Tibial nerve (tissue), 4 donors: ENCODE measurements around the gene NEDD4L. TPM values are rescaled to one million over a fixed set of nuclear protein-coding genes. Genes with fewer than 3 reads are reported as not detected.
A peak's percentile ranks its signal among the peaks of the same experiment; 100 is the strongest.

ENCODE experiments used
- DNase-seq, 2 donors: peaks; one replicate each; pipeline ENCODE4 v3.0.0-alpha.2; 2019; ENCODE audit warnings: low spot score in 2 of 2
- H3K27ac ChIP-seq, 4 donors: fragments of 200-600 bp; sonication (generic) in 3 of 4; one replicate each; pipeline ENCODE4 v1.5.1; 2017 to 2019; ENCODE audit warnings: mild to moderate bottlenecking in 1 of 4
- H3K27me3 ChIP-seq, 2 donors: fragments of 200-600 bp; sonication (generic) in 1 of 2; one replicate each; pipeline versions ENCODE4 v1.5.1 to v1.6.0; 2017 to 2019
- H3K36me3 ChIP-seq, 3 donors: fragments of 200-600 bp; sonication (generic); one replicate each; pipeline ENCODE4 v1.5.1; 2018 to 2019
- H3K4me1 ChIP-seq, 4 donors: fragments of 200-600 bp; sonication (generic) in 3 of 4; one replicate each; pipeline ENCODE4 v1.5.1; 2017 to 2019
- H3K4me3 ChIP-seq, 4 donors: fragments of 200-600 bp; sonication (generic) in 3 of 4; one replicate each; pipeline ENCODE4 v1.5.1; 2017 to 2019; ENCODE audit warnings: mild to moderate bottlenecking in 1 of 4, moderate library complexity in 1 of 4
- H3K9me3 ChIP-seq, 4 donors: fragments of 200-600 bp; sonication (generic) in 3 of 4; one replicate each; pipeline ENCODE4 v1.5.1; 2017 to 2019
- CTCF ChIP-seq, 5 experiments: fragments of 200-600 bp in 3 of 5; fragments of 450-650 bp in 2 of 5; sonication (generic) in 3 of 5; IDR thresholded peaks; one replicate each; pipeline ENCODE4 v1.5.1; 2016 to 2019; ENCODE audit warnings: antibody characterized with exemption in 5 of 5, mild to moderate bottlenecking in 3 of 5, moderate library complexity in 2 of 5
- EP300 ChIP-seq, 2 donors: sonication (generic); formaldehyde crosslinking; IDR thresholded peaks; one replicate each; pipeline ENCODE4 v1.6.1; 2017; ENCODE audit warnings: antibody characterized with exemption in 2 of 2, mild to moderate bottlenecking in 1 of 2
- POLR2A ChIP-seq, 2 donors: fragments of 450-650 bp; IDR thresholded peaks; one replicate each; pipeline ENCODE4 v1.6.1; 2017; ENCODE audit warnings: antibody characterized with exemption in 2 of 2, mild to moderate bottlenecking in 2 of 2, moderate library complexity in 2 of 2
- WGBS, 2 donors: methylation state at CpG; one replicate each; pipeline ENCODE4 v1.1.5; 2018; 5-methylcytosine and 5-hydroxymethylcytosine counted together
- total RNA-seq, 4 donors: library from RNA; depleted of rRNA; stranded (reverse); fragments of >200 nt; gene quantifications; one replicate each; pipeline ENCODE4 v1.1.0, GENCODE V29; 2016

The NEDD4L gene
- total RNA-seq, 4 donors from 2014 or later = 15.3 to 59.9 (median 26.8) TPM

- no peak for DNase-seq
- no peaks in the 10 kb centered on the region for H3K27me3 ChIP-seq
- H3K9me3 ChIP-seq = no peaks in the 10 kb centered on the region
- H3K4me1 ChIP-seq = peaks cover 0 to 3% (median 0%) of the 10 kb centered on the region in 4 donors
- 92 to 94% methylated on average over 1 of the region's 1 CpG for WGBS, 2 donors
- no peaks in the 10 kb centered on the region for H3K36me3 ChIP-seq
- no peak overlapping the region for H3K27ac ChIP-seq
- no peak overlapping the region for H3K4me3 ChIP-seq
- TF ChIP-seq EP300 (IDR thresholded peaks at IDR 0.05) = no peak
- no peak for TF ChIP-seq POLR2A (IDR thresholded peaks at IDR 0.05)
- no peak for TF ChIP-seq CTCF (IDR thresholded peaks at IDR 0.05)
Measured at GRCh38 chr18:58359620-58360019, 315.6 kb downstream of the NEDD4L start.

- Histone ChIP-seq H3K27ac (no peak overlapping the region), H3K9me3 (no peaks in the 10 kb centered on the region), H3K4me3 (no peak overlapping the region), H3K4me1 (peaks cover 0 to 3% (median 0%) of the 10 kb centered on the region in 4 donors), H3K36me3 (peaks cover 0 to 3% (median 3%) of the 10 kb centered on the region in 3 donors), H3K27me3 (no peaks in the 10 kb centered on the region)
- 82 to 87% methylated on average over 2 of the region's 2 CpGs for WGBS, 2 donors
- no peak for TF ChIP-seq POLR2A (IDR thresholded peaks at IDR 0.05)
- no peak for TF ChIP-seq CTCF (IDR thresholded peaks at IDR 0.05)
- no peak for TF ChIP-seq EP300 (IDR thresholded peaks at IDR 0.05)
- DNase-seq = no peak
Measured at GRCh38 chr18:58360324-58360723, 316.3 kb downstream of the NEDD4L start.

GRCh38 chr18:58361212-58361611 is 317.2 kb downstream of the NEDD4L start:
- Histone ChIP-seq H3K27me3 (no peaks in the 10 kb centered on the region), H3K9me3 (no peaks in the 10 kb centered on the region), H3K27ac (no peak overlapping the region), H3K4me3 (no peak overlapping the region), H3K4me1 (peaks cover 0 to 3% (median 0%) of the 10 kb centered on the region in 4 donors), H3K36me3 (peaks cover 0 to 11% (median 4%) of the 10 kb centered on the region in 3 donors)
- no peak for DNase-seq
- TF ChIP-seq CTCF (IDR thresholded peaks at IDR 0.05) = no peak
- TF ChIP-seq EP300 (IDR thresholded peaks at IDR 0.05) = no peak
- no peak for TF ChIP-seq POLR2A (IDR thresholded peaks at IDR 0.05)
- 88 to 90% methylated on average over 5 of the region's 5 CpGs for WGBS, 2 donors

GRCh38 chr18:58362027-58362575 is 318.1 kb downstream of the NEDD4L start:
- H3K36me3 ChIP-seq = peaks cover 0 to 20% (median 4%) of the 10 kb centered on the region in 3 donors
- peaks cover 0 to 3% (median 0%) of the 10 kb centered on the region in 4 donors for H3K4me1 ChIP-seq
- peak overlapping the region in 2 of 4 donors; percentile 34 to 65 for H3K27ac ChIP-seq
- DNase-seq = peak in 1 of 2 donors; percentile 19
- H3K27me3 ChIP-seq = no peaks in the 10 kb centered on the region
- H3K4me3 ChIP-seq = no peak overlapping the region
- WGBS, 2 donors = 44 to 47% methylated on average over 8 of the region's 8 CpGs
- no peak for TF ChIP-seq EP300 (IDR thresholded peaks at IDR 0.05)
- no peak for TF ChIP-seq POLR2A (IDR thresholded peaks at IDR 0.05)
- no peak for TF ChIP-seq CTCF (IDR thresholded peaks at IDR 0.05)
- no peaks in the 10 kb centered on the region for H3K9me3 ChIP-seq

GRCh38 chr18:58362829-58363271 is 318.8 kb downstream of the NEDD4L start:
- no peak for DNase-seq
- H3K9me3 ChIP-seq = no peaks in the 10 kb centered on the region
- H3K4me3 ChIP-seq = no peak overlapping the region
- H3K27me3 ChIP-seq = no peaks in the 10 kb centered on the region
- 78 to 81% methylated on average over 2 of the region's 2 CpGs for WGBS, 2 donors
- peak overlapping the region in 2 of 4 donors; percentile 34 to 57 for H3K27ac ChIP-seq
- TF ChIP-seq EP300 (IDR thresholded peaks at IDR 0.05) = no peak
- TF ChIP-seq CTCF (IDR thresholded peaks at IDR 0.05) = no peak
- no peak for TF ChIP-seq POLR2A (IDR thresholded peaks at IDR 0.05)
- peaks cover 0 to 23% (median 4%) of the 10 kb centered on the region in 3 donors for H3K36me3 ChIP-seq
- H3K4me1 ChIP-seq = peaks cover 0 to 3% (median 0%) of the 10 kb centered on the region in 4 donors
